Activated naive CD4-positive, alpha-beta T cell treated with anti-CD3 and anti-CD28 coated beads, Interleukin-2, amount 50 U/mL, for 72 hours (primary cell): ENCODE results near the gene ZNF385A. TPM values are rescaled to one million over a fixed set of nuclear protein-coding genes. Genes with fewer than 3 reads are reported as not detected.
"Not testable (repeated sequence)": the region's sequence is repeated elsewhere in the genome, so short reads cannot be mapped to it uniquely, and the experiment has no call there.

Source experiments
- ATAC-seq, 2 donors: fragments of 150-1000 bp; cut with Tn5 transposase; 2 replicates each; pipeline ENCODE4 v1.10.0; 2021; ENCODE audit warnings: mild to moderate bottlenecking in 2 of 2, moderate library complexity in 2 of 2
- DNase-seq, 2 donors: peaks; one replicate each; pipeline ENCODE4 v3.0.0; 2021 to 2022; ENCODE audit warnings: low spot score in 2 of 2
- H3K27ac Mint-ChIP-seq, 2 donors: one replicate each; pipeline ENCODE4 v1.8.0; 2022; ENCODE audit warnings: mild to moderate bottlenecking in 2 of 2, mixed read lengths in 2 of 2
- H3K36me3 Mint-ChIP-seq, 2 donors: one replicate each; pipeline ENCODE4 v1.8.0; 2022; ENCODE audit warnings: mixed read lengths in 2 of 2
- H3K9me3 Mint-ChIP-seq, 2 donors: one replicate each; pipeline ENCODE4 v1.8.0; 2022; ENCODE audit warnings: mixed read lengths in 2 of 2
- total RNA-seq, 2 donors: library from RNA; stranded (reverse); gene quantifications; one replicate each; pipeline ENCODE4 v1.2.3, GENCODE V29; 2022

Gene ZNF385A
- total RNA-seq, 2 donors from 2014 or later = 1.2 to 1.8 TPM

GRCh38 chr12:54356951-54357356 lies 27.6 kb downstream of the ZNF385A start:
- no peaks in the 10 kb centered on the region for H3K9me3 Mint-ChIP-seq
- no peaks in the 10 kb centered on the region for H3K36me3 Mint-ChIP-seq
- DNase-seq (no peak), ATAC-seq (no peak)
- peak overlapping the region in 1 of 2 donors; percentile 6 for H3K27ac Mint-ChIP-seq

DNA sequence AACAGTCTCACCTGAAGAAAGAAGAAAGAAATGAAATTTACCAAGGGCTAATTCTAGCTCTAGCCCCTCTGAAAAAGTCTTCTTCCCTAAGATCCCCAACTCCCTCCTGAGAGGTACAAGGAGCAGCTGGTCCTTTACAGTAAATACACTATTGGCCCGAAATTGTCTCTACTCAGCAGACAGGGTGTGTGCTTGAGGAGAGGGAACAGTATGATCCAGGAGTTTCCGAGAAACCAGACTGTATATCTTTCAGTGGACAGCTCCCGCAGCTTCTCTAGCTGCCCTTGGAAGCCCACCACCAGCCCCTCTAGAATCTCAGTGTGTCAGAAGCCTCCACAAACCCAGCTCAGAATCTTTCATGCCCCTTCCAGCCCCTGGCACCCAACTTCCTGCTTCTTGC lies 28.3 kb downstream of the ZNF385A start:
- no peaks in the 10 kb centered on the region for H3K9me3 Mint-ChIP-seq
- ATAC-seq = no peak
- DNase-seq = no peak
- H3K36me3 Mint-ChIP-seq = no peaks in the 10 kb centered on the region
- peak overlapping the region in 1 of 2 donors; percentile 6 for H3K27ac Mint-ChIP-seq

GRCh38 chr12:54355104-54355815 lies 29.3 kb downstream of the ZNF385A start:
- H3K36me3 Mint-ChIP-seq = no peaks in the 10 kb centered on the region
- DNase-seq = no peak
- H3K27ac Mint-ChIP-seq = peak overlapping the region; percentile 1 to 14
- no peaks in the 10 kb centered on the region for H3K9me3 Mint-ChIP-seq
- ATAC-seq = no peak

DNA sequence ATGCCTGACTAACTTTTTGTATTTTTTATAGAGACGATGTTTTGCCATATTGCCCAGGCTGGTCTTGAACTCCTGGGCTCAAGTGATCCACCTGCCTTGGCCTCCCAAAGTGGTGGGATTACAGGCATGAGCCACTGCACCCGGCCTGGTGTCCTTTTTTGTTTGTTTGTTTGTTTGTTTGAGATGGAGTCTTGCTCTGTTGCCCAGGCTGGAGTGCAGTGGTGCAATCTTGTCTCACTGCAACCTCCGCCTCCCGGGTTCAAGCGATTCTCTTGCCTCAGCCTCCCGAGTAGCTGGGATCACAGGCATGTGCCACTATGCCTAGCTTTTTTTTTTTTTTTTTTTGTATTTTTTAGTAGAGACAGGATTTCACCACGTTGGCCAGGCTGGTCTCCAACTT lies 30.3 kb downstream of the ZNF385A start:
- H3K27ac Mint-ChIP-seq = peak overlapping the region in 1 of 2 donors; percentile 73
- H3K36me3 Mint-ChIP-seq, ATAC-seq, DNase-seq, H3K9me3 Mint-ChIP-seq: not testable (repeated sequence)

GRCh38 chr12:54352891-54353874 lies 31.4 kb downstream of the ZNF385A start:
- DNase-seq (no peak), ATAC-seq (no peak)
- H3K9me3 Mint-ChIP-seq = no peaks in the 10 kb centered on the region
- no peaks in the 10 kb centered on the region for H3K36me3 Mint-ChIP-seq
- H3K27ac Mint-ChIP-seq = peak overlapping the region in 1 of 2 donors; percentile 87

DNA sequence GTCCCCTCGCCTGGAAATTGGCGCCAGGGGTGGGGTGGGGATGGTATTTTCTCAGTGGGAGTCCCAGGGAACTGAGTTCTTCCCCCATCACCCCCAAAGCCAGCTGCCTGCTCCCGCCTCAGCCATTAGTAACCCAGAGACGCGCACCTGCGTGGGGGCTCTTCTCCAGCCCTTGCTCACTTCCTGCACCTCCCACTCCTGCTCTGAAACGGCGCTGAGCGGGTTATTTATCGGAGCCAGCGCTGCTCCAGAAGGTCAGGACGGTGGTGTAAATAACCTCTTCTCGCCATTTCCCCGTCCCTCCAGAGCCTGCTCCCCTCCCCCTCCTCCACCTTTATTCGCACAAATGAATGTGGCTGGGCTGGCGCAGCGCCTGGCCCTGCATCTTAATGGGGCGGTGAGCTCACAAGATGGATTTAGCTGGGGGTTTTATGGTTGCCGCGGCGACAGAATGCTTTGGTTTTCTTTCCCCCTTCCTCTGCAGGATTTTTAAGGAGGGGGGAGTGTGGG lies 32.5 kb downstream of the ZNF385A start:
- H3K27ac Mint-ChIP-seq = peak overlapping the region; percentile 86 to 87
- no peaks in the 10 kb centered on the region for H3K36me3 Mint-ChIP-seq
- no peaks in the 10 kb centered on the region for H3K9me3 Mint-ChIP-seq
- ATAC-seq (peak; percentile 80 to 85), DNase-seq (peak; percentile 41 to 63)

- ATAC-seq (no peak), DNase-seq (no peak)
- Mint-ChIP-seq H3K9me3 (no peaks in the 10 kb centered on the region), H3K36me3 (no peaks in the 10 kb centered on the region), H3K27ac (peak overlapping the region; percentile 38 to 87)
Measured at GRCh38 chr12:54351341-54351740, 33.2 kb downstream of the ZNF385A start.

GRCh38 chr12:54350743-54351142 lies 33.8 kb downstream of the ZNF385A start:
- no peak for DNase-seq
- Mint-ChIP-seq H3K9me3 (no peaks in the 10 kb centered on the region), H3K27ac (peak overlapping the region; percentile 39 to 87), H3K36me3 (no peaks in the 10 kb centered on the region)
- ATAC-seq = no peak

GRCh38 chr12:54349679-54350078 lies 34.9 kb downstream of the ZNF385A start:
- ATAC-seq = no peak
- DNase-seq = no peak
- H3K36me3 Mint-ChIP-seq = peaks cover 0 to 6% of the 10 kb centered on the region in 2 donors
- H3K27ac Mint-ChIP-seq = peak overlapping the region in 1 of 2 donors; percentile 73
- H3K9me3 Mint-ChIP-seq = no peaks in the 10 kb centered on the region

DNA sequence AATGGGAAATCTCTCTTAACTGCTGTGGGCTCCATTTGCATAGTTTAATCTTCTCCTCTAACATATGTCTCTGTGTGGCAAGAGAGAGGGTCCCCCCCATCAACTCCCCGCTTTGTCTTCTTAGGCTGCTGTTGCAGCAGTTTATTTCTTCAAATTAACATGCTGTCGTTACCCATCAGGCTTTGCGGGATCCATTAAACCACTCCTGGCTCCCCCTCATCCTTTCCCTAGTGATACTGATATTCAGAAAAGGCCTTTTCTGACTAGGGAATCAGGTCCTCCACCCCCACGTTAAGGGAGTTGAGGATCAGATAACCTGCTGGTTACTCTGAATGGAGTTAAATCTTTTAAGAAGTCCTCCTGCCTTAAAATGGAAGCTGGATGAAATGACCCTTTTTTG lies 35.5 kb downstream of the ZNF385A start:
- Mint-ChIP-seq H3K9me3 (no peaks in the 10 kb centered on the region), H3K36me3 (peaks cover 0 to 6% of the 10 kb centered on the region in 2 donors), H3K27ac (no peak overlapping the region)
- no peak for ATAC-seq
- DNase-seq = no peak

DNA sequence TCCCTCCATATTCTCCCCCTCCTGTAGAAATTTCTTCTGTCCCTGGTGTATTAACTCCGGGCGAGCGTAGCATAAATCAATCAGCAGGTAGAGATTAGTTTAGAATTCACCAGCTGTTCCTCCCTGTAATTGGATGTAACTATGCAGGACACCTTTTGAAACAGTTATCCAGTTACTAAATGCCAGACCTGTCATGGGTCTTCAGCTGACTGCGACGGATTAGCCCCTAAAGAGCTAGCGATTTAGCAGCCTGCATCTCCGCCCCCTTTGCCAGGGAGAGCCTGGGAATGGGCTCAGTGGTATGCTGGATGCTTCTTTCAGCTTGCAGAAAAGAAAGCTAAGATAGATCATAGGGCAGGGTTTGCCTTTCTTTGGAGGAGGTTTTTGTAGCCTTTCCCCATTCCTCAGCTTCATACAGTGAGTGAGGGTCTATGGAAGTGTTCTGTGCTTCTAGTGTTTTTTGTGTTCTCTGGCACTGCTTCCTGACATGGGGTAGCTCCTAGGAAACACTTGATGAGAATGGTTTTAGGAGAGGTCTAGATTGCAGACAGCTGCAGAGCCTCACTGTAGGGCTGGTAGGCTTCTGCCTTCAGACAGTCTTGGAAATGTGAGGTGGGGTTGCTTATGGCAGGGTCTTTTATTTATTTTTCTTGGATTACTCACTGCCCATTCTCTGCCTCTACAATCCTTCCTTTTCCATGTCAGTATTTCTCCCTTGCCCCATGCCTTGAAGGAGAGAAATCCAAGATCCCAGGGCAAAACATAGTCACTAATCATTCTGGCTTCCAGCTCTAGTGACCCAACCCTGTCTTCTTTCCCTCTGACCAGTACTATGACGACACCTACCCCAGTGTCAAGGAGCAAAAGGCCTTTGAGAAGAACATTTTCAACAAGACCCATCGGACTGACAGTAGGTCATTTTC lies 42.9 kb downstream of the ZNF385A start:
- no peaks in the 10 kb centered on the region for H3K9me3 Mint-ChIP-seq
- peak overlapping the region in 1 of 2 donors; percentile 70 for H3K27ac Mint-ChIP-seq
- DNase-seq (no peak), ATAC-seq (no peak)
- H3K36me3 Mint-ChIP-seq = peaks cover 6 to 20% of the 10 kb centered on the region in 2 donors

DNA sequence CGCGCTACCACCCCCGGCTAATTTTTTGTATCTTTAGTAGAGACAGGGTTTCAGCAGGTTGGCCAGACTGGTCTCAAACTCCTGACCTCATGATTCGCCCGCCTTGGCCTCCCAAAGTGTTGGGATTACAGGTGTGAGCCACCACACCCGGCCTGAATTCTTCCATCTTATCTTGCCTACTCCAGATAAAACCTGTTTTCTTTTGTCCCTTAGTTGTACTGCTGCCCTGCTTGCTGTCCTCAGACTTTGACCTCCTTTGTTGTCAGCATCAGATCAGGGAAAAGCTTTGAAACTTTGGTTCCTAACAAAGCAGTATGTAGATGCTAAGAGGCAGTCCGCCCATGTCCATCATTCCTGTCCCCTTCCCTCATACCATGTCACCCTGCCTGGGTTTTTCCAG lies 43.7 kb downstream of the ZNF385A start:
- Mint-ChIP-seq H3K36me3 (peaks cover 6 to 20% of the 10 kb centered on the region in 2 donors), H3K27ac (peak overlapping the region in 1 of 2 donors; percentile 70), H3K9me3 (no peaks in the 10 kb centered on the region)
- no peak for DNase-seq
- no peak for ATAC-seq

DNA sequence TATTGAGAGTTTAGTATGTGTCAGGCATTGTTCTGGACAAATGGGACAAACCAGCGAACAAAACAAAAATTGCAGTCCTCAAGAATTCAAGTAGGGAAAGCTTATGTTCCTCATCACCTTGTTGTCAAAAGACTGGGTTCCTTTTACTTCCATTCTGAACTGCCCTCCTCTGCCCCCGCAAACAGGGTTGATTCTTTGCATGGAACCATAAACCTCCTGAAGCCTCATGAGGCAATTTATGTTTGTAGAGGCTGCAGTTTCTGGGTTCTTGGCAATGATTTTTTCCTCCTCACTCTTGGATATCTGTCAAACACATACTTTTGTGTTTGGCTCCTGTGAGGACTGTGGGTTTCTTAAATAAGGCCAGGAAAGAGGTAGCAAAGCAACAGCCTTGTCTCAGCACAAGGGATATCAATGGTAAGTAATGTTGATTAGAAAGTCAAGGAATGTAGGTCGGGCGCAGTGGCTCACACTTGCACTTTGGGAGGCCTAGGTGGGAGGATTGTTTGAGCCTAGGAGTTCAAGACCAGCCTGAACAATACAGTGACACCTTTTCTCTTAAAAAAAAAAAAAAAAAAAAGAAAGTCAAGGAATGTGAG lies 45.7 kb downstream of the ZNF385A start:
- DNase-seq = no peak
- Mint-ChIP-seq H3K36me3 (peaks cover 6 to 14% of the 10 kb centered on the region in 2 donors), H3K9me3 (no peaks in the 10 kb centered on the region), H3K27ac (peak overlapping the region in 1 of 2 donors; percentile 18)
- ATAC-seq = no peak

DNA sequence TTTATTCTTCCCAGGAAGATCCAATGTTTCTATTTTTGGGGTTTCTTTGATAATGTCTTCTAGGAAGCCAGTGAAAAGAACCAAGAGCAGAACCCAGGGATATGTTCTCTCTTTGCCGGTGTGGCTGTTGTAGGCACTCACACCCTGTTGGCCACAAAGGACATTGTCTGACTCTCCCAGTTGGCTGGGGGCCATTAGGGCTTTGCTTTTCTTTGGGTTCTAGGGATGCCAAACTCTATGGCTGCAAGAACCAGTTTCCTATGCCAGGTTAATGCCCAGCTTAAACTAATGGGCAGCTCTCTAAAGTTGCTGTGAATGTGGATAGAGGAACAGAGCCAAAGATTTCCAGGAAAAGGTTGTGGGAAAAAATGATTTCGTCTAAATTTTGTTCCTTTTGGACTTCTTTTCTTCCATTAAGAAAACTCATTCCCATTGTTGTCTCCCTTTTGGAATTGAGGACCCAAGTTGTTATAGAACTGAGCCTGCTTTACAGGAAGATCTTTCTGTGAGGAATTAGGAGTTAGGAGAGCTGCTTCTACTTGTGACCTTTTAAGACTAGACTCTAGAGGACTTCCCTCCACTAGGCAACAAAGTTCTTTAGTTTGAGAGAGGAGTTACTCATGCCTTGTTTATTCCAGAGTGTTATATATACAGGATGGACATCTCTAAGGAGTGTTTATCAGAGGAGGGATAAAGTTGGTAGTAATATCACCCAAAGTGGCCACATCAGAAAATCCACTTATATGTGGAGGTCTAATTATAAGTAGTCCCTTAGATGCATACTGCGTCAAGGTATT lies 46.5 kb downstream of the ZNF385A start:
- no peak for DNase-seq
- Mint-ChIP-seq H3K9me3 (no peaks in the 10 kb centered on the region), H3K36me3 (peaks cover under 1 to 8% of the 10 kb centered on the region in 2 donors), H3K27ac (peak overlapping the region in 1 of 2 donors; percentile 4)
- no peak for ATAC-seq

DNA sequence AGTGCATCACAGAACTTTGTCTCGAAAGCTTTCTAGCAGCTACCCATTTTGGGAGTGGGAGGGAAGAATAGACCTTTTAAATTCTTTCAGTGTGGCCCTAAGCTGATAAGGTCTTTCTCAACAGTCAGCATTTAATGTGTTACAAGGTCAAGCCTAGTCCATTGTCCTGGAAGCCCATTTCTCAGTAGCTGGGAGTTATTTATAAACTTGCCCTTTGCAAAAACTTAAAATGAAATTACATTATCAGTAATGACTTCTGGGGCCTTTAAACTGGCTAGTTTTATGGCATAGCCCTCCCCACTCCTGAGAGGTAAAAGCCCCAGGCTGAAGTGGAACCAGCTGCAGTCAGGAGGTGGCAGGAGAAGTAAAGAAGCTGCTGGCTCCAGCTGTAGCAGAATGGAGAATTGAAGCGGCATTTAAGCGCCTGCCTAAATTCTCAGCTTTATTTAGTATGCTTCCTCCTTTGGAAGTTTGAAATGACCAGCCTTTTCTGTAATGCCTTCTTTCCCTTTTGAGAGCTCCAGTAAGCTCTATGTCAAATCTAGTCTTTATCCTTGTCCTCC lies 47.2 kb downstream of the ZNF385A start:
- peaks cover 0 to 2% of the 10 kb centered on the region in 2 donors for H3K36me3 Mint-ChIP-seq
- ATAC-seq = no peak
- no peak for DNase-seq
- H3K9me3 Mint-ChIP-seq = no peaks in the 10 kb centered on the region
- peak overlapping the region in 1 of 2 donors; percentile 4 for H3K27ac Mint-ChIP-seq
